ENCODE data around the gene ANKRD13D. TPM values are rescaled to one million over a fixed set of nuclear protein-coding genes. Genes with fewer than 3 reads are reported as not detected.

The ANKRD13D gene
- total and polyA plus RNA-seq, 2 experiments from 2014 or later: 20.3 to 30.8 TPM

DNA sequence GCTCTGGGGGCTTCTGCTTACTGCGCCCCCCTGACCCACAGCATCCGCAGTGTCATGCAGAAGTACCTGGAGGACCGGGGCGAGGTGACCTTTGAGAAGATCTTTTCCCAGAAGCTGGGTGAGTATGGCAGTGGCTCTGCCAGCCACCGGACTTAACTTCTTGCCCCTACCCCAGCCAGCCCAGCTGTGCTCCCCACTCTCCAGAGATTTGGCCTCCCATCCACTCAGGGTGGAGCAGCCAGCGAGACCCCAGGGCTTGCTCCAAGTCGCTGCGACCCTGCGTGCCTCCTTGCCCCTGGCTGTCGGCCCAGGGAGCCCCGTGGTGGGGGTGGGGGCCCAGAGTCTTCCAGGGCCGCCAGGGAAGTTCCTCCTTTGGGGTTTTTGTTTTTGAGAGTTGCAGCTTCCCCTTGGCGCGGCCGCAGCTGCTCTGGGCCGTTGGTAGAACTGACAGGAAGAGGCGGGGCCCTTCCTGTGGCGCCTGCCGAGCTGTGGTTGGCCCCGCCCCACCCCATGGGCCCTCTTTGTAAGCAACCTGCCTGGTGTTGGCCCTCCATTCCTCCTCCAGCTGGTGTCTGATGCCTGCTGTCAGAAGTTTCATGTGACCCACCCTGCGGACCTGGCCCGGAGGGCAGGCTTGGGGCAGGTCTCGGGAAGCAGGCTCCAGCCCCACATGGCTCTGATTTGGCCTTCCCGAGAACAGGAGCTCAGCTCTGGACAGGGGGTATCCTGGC, 11.7 kb upstream of the ANKRD13D start (continued):
- TF ChIP-seq, protein P1, sequence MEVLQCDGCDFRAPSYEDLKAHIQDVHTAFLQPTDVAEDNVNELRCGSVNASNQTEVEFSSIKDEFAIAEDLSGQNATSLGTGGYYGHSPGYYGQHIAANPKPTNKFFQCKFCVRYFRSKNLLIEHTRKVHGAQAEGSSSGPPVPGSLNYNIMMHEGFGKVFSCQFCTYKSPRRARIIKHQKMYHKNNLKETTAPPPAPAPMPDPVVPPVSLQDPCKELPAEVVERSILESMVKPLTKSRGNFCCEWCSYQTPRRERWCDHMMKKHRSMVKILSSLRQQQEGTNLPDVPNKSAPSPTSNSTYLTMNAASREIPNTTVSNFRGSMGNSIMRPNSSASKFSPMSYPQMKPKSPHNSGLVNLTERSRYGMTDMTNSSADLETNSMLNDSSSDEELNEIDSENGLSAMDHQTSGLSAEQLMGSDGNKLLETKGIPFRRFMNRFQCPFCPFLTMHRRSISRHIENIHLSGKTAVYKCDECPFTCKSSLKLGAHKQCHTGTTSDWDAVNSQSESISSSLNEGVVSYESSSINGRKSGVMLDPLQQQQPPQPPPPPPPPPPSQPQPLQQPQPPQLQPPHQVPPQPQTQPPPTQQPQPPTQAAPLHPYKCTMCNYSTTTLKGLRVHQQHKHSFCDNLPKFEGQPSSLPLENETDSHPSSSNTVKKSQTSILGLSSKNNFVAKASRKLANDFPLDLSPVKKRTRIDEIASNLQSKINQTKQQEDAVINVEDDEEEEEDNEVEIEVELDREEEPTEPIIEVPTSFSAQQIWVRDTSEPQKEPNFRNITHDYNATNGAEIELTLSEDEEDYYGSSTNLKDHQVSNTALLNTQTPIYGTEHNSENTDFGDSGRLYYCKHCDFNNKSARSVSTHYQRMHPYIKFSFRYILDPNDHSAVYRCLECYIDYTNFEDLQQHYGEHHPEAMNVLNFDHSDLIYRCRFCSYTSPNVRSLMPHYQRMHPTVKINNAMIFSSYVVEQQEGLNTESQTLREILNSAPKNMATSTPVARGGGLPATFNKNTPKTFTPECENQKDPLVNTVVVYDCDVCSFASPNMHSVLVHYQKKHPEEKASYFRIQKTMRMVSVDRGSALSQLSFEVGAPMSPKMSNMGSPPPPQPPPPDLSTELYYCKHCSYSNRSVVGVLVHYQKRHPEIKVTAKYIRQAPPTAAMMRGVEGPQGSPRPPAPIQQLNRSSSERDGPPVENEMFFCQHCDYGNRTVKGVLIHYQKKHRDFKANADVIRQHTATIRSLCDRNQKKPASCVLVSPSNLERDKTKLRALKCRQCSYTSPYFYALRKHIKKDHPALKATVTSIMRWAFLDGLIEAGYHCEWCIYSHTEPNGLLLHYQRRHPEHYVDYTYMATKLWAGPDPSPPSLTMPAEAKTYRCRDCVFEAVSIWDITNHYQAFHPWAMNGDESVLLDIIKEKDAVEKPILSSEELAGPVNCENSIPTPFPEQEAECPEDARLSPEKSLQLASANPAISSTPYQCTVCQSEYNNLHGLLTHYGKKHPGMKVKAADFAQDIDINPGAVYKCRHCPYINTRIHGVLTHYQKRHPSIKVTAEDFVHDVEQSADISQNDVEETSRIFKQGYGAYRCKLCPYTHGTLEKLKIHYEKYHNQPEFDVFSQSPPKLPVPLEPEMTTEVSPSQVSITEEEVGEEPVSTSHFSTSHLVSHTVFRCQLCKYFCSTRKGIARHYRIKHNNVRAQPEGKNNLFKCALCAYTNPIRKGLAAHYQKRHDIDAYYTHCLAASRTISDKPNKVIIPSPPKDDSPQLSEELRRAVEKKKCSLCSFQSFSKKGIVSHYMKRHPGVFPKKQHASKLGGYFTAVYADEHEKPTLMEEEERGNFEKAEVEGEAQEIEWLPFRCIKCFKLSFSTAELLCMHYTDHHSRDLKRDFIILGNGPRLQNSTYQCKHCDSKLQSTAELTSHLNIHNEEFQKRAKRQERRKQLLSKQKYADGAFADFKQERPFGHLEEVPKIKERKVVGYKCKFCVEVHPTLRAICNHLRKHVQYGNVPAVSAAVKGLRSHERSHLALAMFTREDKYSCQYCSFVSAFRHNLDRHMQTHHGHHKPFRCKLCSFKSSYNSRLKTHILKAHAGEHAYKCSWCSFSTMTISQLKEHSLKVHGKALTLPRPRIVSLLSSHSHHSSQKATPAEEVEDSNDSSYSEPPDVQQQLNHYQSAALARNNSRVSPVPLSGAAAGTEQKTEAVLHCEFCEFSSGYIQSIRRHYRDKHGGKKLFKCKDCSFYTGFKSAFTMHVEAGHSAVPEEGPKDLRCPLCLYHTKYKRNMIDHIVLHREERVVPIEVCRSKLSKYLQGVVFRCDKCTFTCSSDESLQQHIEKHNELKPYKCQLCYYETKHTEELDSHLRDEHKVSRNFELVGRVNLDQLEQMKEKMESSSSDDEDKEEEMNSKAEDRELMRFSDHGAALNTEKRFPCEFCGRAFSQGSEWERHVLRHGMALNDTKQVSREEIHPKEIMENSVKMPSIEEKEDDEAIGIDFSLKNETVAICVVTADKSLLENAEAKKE (CRISPR knock-in tag; IDR thresholded peaks at IDR 0.05): no peak
- TF ChIP-seq EZH2phosphoT487 (IDR thresholded peaks at IDR 0.05; ENCODE audit: unreplicated experiment): no peak
- no peak for TF ChIP-seq ZNF114 (CRISPR knock-in tag; IDR thresholded peaks at IDR 0.05)
- no peak for TF ChIP-seq ZNF331 (CRISPR knock-in tag; IDR thresholded peaks at IDR 0.05; ENCODE audit: low read depth)
- no peak for TF ChIP-seq POLR2AphosphoS5 (IDR thresholded peaks at IDR 0.05; ENCODE audit: low read depth)

DNA sequence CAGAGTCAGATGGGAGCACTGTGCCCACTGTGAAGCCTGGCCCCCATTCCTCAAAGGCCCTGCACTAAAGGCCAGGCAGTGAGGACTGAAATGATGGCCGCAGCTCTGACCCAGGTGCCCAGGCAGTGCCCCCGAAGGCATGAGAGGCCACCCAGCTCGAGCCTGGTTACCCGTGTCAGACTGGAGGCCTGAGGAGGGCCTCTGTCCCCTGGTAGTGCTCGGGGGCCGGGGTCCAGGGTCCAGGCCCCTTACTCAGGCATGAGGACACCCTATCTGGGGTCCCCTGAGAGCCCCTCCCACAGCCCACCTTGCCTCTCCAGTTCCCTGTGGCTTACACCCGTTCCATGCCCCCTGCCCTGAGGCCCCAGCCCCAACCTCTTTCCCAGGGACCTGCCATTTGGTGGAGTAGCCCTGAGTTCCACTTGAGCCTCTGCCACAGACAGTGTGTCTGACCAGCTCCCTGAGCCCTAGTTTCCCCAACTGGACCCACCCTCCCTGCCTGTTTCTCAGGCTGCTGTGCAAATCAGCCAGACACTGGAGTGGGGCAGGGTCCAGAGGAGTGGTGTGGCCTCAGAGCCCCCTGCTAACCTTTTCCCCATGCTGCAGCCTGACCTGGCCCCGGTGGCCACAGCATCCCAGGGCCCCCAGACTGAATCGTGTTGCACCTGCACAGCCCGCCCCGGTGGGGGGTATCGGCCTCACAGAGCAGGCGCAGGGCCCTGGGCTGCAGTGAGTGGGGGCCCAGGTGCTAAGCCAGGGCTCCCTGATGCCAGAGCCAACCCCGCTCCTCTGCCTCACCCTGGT, 10.8 kb upstream of the ANKRD13D start:
- Histone ChIP-seq H3K27me3 (ENCODE audit: insufficient read depth) (no peaks in the 10 kb centered on the region), H3K36me3 (ENCODE audit: insufficient read depth) (no peaks in the 10 kb centered on the region; the same call in none of the 2 replicates), H4K20me1 (replicated peaks; ENCODE audit: insufficient read depth) (no peaks in the 10 kb centered on the region; the same call in 1 of the 2 replicates), H3K4me3 (no peak overlapping the region), H3F3A (replicated peaks; ENCODE audit: low read depth) (peaks cover 11% of the 10 kb centered on the region), H3K4me2 (peak overlapping the region; percentile 68; the same call in 1 of the 2 replicates), H3K9me2 (ENCODE audit: insufficient read depth) (no peaks in the 10 kb centered on the region), H3K79me2 (replicated peaks; ENCODE audit: insufficient read depth) (peaks cover 27% of the 10 kb centered on the region), H3K27ac (ENCODE audit: low read depth) (no peak overlapping the region), H2AFZ (no peak overlapping the region), H3K4me1 (ENCODE audit: insufficient read depth) (peaks cover 15% of the 10 kb centered on the region; the same call in 1 of the 2 replicates)
- DNase-seq (ENCODE audit: low spot score): no peak
- no peak overlapping the region for H3K27ac Mint-ChIP-seq
- H3K9me3 Mint-ChIP-seq: no peaks in the 10 kb centered on the region
- H3K27me3 Mint-ChIP-seq (ENCODE audit: insufficient read depth, low read depth, poor library complexity): peaks cover 11% of the 10 kb centered on the region
- H3K4me3 Mint-ChIP-seq: no peak overlapping the region
- ATAC-seq: no peak
- H3K4me1 Mint-ChIP-seq: peaks cover 25% of the 10 kb centered on the region
- peaks cover 25% of the 10 kb centered on the region for H3K36me3 Mint-ChIP-seq (ENCODE audit: low read depth)
- TF ChIP-seq, protein P2, sequence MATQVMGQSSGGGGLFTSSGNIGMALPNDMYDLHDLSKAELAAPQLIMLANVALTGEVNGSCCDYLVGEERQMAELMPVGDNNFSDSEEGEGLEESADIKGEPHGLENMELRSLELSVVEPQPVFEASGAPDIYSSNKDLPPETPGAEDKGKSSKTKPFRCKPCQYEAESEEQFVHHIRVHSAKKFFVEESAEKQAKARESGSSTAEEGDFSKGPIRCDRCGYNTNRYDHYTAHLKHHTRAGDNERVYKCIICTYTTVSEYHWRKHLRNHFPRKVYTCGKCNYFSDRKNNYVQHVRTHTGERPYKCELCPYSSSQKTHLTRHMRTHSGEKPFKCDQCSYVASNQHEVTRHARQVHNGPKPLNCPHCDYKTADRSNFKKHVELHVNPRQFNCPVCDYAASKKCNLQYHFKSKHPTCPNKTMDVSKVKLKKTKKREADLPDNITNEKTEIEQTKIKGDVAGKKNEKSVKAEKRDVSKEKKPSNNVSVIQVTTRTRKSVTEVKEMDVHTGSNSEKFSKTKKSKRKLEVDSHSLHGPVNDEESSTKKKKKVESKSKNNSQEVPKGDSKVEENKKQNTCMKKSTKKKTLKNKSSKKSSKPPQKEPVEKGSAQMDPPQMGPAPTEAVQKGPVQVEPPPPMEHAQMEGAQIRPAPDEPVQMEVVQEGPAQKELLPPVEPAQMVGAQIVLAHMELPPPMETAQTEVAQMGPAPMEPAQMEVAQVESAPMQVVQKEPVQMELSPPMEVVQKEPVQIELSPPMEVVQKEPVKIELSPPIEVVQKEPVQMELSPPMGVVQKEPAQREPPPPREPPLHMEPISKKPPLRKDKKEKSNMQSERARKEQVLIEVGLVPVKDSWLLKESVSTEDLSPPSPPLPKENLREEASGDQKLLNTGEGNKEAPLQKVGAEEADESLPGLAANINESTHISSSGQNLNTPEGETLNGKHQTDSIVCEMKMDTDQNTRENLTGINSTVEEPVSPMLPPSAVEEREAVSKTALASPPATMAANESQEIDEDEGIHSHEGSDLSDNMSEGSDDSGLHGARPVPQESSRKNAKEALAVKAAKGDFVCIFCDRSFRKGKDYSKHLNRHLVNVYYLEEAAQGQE (IDR thresholded peaks at IDR 0.05; ENCODE audit: unreplicated experiment): no peak
- TF ChIP-seq POLR2AphosphoS5 (IDR thresholded peaks at IDR 0.05; ENCODE audit: low read depth) (no peak), EZH2phosphoT487 (IDR thresholded peaks at IDR 0.05; ENCODE audit: unreplicated experiment) (no peak), CREB1 (CRISPR knock-in tag; IDR thresholded peaks at IDR 0.05; ENCODE audit: low read depth) (no peak), NANOG (IDR thresholded peaks at IDR 0.05; ENCODE audit: borderline replicate concordance) (no peak)
- TF ChIP-seq, protein P3, sequence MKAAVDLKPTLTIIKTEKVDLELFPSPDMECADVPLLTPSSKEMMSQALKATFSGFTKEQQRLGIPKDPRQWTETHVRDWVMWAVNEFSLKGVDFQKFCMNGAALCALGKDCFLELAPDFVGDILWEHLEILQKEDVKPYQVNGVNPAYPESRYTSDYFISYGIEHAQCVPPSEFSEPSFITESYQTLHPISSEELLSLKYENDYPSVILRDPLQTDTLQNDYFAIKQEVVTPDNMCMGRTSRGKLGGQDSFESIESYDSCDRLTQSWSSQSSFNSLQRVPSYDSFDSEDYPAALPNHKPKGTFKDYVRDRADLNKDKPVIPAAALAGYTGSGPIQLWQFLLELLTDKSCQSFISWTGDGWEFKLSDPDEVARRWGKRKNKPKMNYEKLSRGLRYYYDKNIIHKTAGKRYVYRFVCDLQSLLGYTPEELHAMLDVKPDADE (IDR thresholded peaks at IDR 0.05): no peak
- TF ChIP-seq, protein P4, sequence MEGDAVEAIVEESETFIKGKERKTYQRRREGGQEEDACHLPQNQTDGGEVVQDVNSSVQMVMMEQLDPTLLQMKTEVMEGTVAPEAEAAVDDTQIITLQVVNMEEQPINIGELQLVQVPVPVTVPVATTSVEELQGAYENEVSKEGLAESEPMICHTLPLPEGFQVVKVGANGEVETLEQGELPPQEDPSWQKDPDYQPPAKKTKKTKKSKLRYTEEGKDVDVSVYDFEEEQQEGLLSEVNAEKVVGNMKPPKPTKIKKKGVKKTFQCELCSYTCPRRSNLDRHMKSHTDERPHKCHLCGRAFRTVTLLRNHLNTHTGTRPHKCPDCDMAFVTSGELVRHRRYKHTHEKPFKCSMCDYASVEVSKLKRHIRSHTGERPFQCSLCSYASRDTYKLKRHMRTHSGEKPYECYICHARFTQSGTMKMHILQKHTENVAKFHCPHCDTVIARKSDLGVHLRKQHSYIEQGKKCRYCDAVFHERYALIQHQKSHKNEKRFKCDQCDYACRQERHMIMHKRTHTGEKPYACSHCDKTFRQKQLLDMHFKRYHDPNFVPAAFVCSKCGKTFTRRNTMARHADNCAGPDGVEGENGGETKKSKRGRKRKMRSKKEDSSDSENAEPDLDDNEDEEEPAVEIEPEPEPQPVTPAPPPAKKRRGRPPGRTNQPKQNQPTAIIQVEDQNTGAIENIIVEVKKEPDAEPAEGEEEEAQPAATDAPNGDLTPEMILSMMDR (conservative IDR thresholded peaks at IDR 0.05; ENCODE audit: low read depth in 2 of 2): no peak
